H9 (cell line): ENCODE data around the gene SHLD2. TPM values are rescaled to one million over a fixed set of nuclear protein-coding genes. Genes with fewer than 3 reads are reported as not detected.
"Not testable (repeated sequence)": the region's sequence is repeated elsewhere in the genome, so short reads cannot be mapped to it uniquely, and the experiment has no call there.

Experiments used
- DNase-seq: peaks from one replicate; pipeline ENCODE4 v3.0.0-alpha.2; 2017
- H2AFZ ChIP-seq: one replicate; pipeline ENCODE4 v1.6.1; 2013; ENCODE audit warnings: mild to moderate bottlenecking, low read length, control low read depth, moderate library complexity
- H2AK5ac ChIP-seq: 2 replicates; pipeline ENCODE4 v1.6.1; 2013; ENCODE audit warnings: low read length, control low read depth, mixed read lengths; ENCODE audit not compliant: insufficient read length
- H2BK120ac ChIP-seq: one replicate; pipeline ENCODE4 v1.6.1; 2013; ENCODE audit warnings: low read depth, mild to moderate bottlenecking, low read length, control low read depth, inconsistent platforms; ENCODE audit not compliant: poor library complexity, severe bottlenecking
- H2BK12ac ChIP-seq: 2 replicates; pipeline ENCODE4 v1.6.1; 2013; ENCODE audit warnings: low read length, control low read depth, mixed read lengths, low read depth; ENCODE audit not compliant: insufficient read length
- H2BK15ac ChIP-seq: 2 replicates; pipeline ENCODE4 v1.6.1; 2013; ENCODE audit warnings: low read depth, low read length, control low read depth
- H2BK20ac ChIP-seq: one replicate; pipeline ENCODE4 v1.6.1; 2013; ENCODE audit warnings: low read depth, mild to moderate bottlenecking, low read length, control low read depth, inconsistent platforms; ENCODE audit not compliant: poor library complexity, severe bottlenecking
- H2BK5ac ChIP-seq: 2 replicates; pipeline ENCODE4 v1.6.1; 2013; ENCODE audit warnings: low read length, control low read depth, mixed read lengths; ENCODE audit not compliant: insufficient read length
- H3K14ac ChIP-seq: 2 replicates; pipeline ENCODE4 v1.6.1; 2013; ENCODE audit warnings: low read length, control low read depth; ENCODE audit not compliant: insufficient read depth
- H3K18ac ChIP-seq: 2 replicates; pipeline ENCODE4 v1.6.1; 2013; ENCODE audit warnings: low read depth, mild to moderate bottlenecking, mixed read lengths, low read length, control low read depth; ENCODE audit not compliant: insufficient read length
- H3K23ac ChIP-seq: 2 replicates; pipeline ENCODE4 v1.6.1; 2013; ENCODE audit warnings: low read length, control low read depth, mixed read lengths, low read depth; ENCODE audit not compliant: insufficient read length
- H3K23me2 ChIP-seq: 2 replicates; pipeline ENCODE4 v1.6.1; 2013; ENCODE audit warnings: low read depth, mild to moderate bottlenecking, mixed read lengths, low read length, control low read depth; ENCODE audit not compliant: insufficient read length, poor library complexity, severe bottlenecking
- H3K27ac ChIP-seq: 2 replicates; pipeline ENCODE4 v1.5.1; 2013; ENCODE audit warnings: low read length, control low read depth, mixed read lengths, low read depth; ENCODE audit not compliant: insufficient read length
- H3K27me3 ChIP-seq: 2 replicates; pipeline ENCODE4 v1.6.1; 2013; ENCODE audit warnings: low read length, control low read depth, inconsistent platforms; ENCODE audit not compliant: insufficient read depth
- H3K4ac ChIP-seq: 2 replicates; pipeline ENCODE4 v1.6.1; 2013; ENCODE audit warnings: low read depth, mild to moderate bottlenecking, control low read depth, inconsistent platforms, low read length, moderate library complexity
- H3K4me1 ChIP-seq: 2 replicates; pipeline ENCODE4 v1.6.1; 2013; ENCODE audit warnings: low read length, control low read depth, inconsistent platforms; ENCODE audit not compliant: insufficient read depth
- H3K4me2 ChIP-seq: 2 replicates; pipeline ENCODE4 v1.6.1; 2013; ENCODE audit warnings: low read length, control low read depth, mixed read lengths; ENCODE audit not compliant: insufficient read length, insufficient read depth
- H3K56ac ChIP-seq: 2 replicates; pipeline ENCODE4 v1.6.1; 2013; ENCODE audit warnings: low read depth, mild to moderate bottlenecking, mixed read lengths, low read length, control low read depth; ENCODE audit not compliant: insufficient read length
- H3K79me1 ChIP-seq: 2 replicates; pipeline ENCODE4 v1.6.1; 2013; ENCODE audit warnings: low read depth, mild to moderate bottlenecking, moderate library complexity, low read length, control low read depth, inconsistent platforms; ENCODE audit not compliant: insufficient read depth, poor library complexity, severe bottlenecking
- H3K79me2 ChIP-seq: 2 replicates; pipeline ENCODE4 v1.6.1; 2013; ENCODE audit warnings: low read length, control low read depth, inconsistent platforms; ENCODE audit not compliant: insufficient read depth
- H3K9ac ChIP-seq: 2 replicates; pipeline ENCODE4 v1.6.1; 2013; ENCODE audit warnings: low read length, control low read depth, mixed read lengths; ENCODE audit not compliant: insufficient read length; ENCODE audit errors: extremely low read depth
- H3K9me3 ChIP-seq: one replicate; pipeline ENCODE4 v1.6.1; 2013; ENCODE audit warnings: low read depth, low read length, inconsistent platforms; ENCODE audit not compliant: control insufficient read depth
- H3T11ph ChIP-seq: one replicate; pipeline ENCODE4 v1.6.1; 2013; ENCODE audit warnings: mild to moderate bottlenecking, low read length, control low read depth, inconsistent platforms
- H4K20me1 ChIP-seq: one replicate; pipeline ENCODE4 v1.6.1; 2013; ENCODE audit not compliant: control insufficient read depth, insufficient read length, insufficient read depth
- H4K5ac ChIP-seq: 2 replicates; pipeline ENCODE4 v1.6.1; 2013; ENCODE audit warnings: low read depth, mild to moderate bottlenecking, mixed read lengths, low read length, control low read depth; ENCODE audit not compliant: insufficient read length
- H4K8ac ChIP-seq: replicated peaks from 2 replicates; pipeline ENCODE4 v1.6.1; 2013; ENCODE audit warnings: low read length, control low read depth, mixed read lengths, low read depth; ENCODE audit not compliant: insufficient read length
- H4K91ac ChIP-seq: 2 replicates; pipeline ENCODE4 v1.6.1; 2013; ENCODE audit warnings: low read depth, mild to moderate bottlenecking, moderate library complexity, mixed read lengths, low read length, control low read depth; ENCODE audit not compliant: insufficient read length
- H3K27ac Mint-ChIP-seq, 3 experiments: 2 replicates in 2 of 3; 3 replicates in 1 of 3; pipeline ENCODE4 v1.8.0; 2020 to 2021; ENCODE audit warnings: mixed read lengths in 3 of 3, mild to moderate bottlenecking in 1 of 3, moderate library complexity in 1 of 3
- H3K27me3 Mint-ChIP-seq: 2 replicates; pipeline ENCODE4 v1.8.0; 2021; ENCODE audit warnings: low read depth, mild to moderate bottlenecking, moderate library complexity, mixed read lengths
- H3K36me3 Mint-ChIP-seq, 3 experiments: 2 replicates in 2 of 3; 3 replicates in 1 of 3; pipeline ENCODE4 v1.8.0; 2020 to 2021; ENCODE audit warnings: low read depth in 3 of 3, mixed read lengths in 3 of 3; ENCODE audit not compliant: insufficient read depth in 1 of 3
- H3K4me1 Mint-ChIP-seq, 2 experiments: 2 replicates each; pipeline ENCODE4 v1.8.0; 2020; ENCODE audit warnings: mixed read lengths in 2 of 2
- H3K4me3 Mint-ChIP-seq, 2 experiments: 2 replicates in 1 of 2; 3 replicates in 1 of 2; pipeline ENCODE4 v1.8.0; 2020 to 2021; ENCODE audit warnings: mild to moderate bottlenecking in 2 of 2, mixed read lengths in 2 of 2, moderate library complexity in 1 of 2
- H3K9me3 Mint-ChIP-seq, 2 experiments: 2 replicates in 1 of 2; 3 replicates in 1 of 2; pipeline ENCODE4 v1.8.0; 2020; ENCODE audit warnings: mild to moderate bottlenecking in 2 of 2, mixed read lengths in 2 of 2, moderate library complexity in 1 of 2
- WGBS: extraction: QIAGEN DNeasy Blood & Tissue Kit; methylation state at CpG from one replicate; pipeline ENCODE4 v1.1.7; 2013; ENCODE audit warnings: missing lambda C conversion rate, low lambda C conversion rate, mixed read lengths; ENCODE audit not compliant: insufficient read length; ENCODE audit errors: extremely low coverage; 5-methylcytosine and 5-hydroxymethylcytosine counted together
- total RNA-seq: library from RNA; stranded (reverse); gene quantifications from 2 replicates; pipeline ENCODE4 v1.2.1, GENCODE V29; 2021

Gene SHLD2
- total RNA-seq, 1 experiment from 2014 or later, result 27.8 TPM

DNA sequence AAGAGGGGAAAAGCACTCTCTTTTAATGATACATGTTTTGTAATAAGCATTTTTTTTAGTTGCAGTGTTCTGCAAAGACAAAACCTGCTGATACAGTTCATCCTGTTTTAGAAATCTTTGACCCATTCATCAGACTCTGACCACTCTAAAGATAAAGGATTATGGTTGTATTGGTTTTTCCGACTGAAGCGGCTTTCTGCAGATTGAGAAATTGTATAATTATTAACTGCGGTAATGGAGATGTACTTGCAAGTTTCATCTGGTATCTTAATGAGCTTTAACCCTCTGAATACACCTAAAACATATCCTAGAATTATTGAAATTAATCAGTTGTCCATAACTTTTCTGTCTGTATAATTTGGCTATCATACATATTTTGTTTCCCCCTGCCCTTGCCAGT, 50.6 kb downstream of the SHLD2 start:
- H3K23ac ChIP-seq, H2AFZ ChIP-seq, H3K27me3 ChIP-seq, H3K56ac ChIP-seq, H3T11ph ChIP-seq, H2BK5ac ChIP-seq, H3K23me2 ChIP-seq, H3K4me3 Mint-ChIP-seq, H4K5ac ChIP-seq, H2BK12ac ChIP-seq, H3K18ac ChIP-seq, H3K79me1 ChIP-seq, H3K36me3 Mint-ChIP-seq, H2BK15ac ChIP-seq, H3K4me1 Mint-ChIP-seq, H3K9ac ChIP-seq, H3K9me3 Mint-ChIP-seq, H3K9me3 ChIP-seq, H3K27ac ChIP-seq, H3K79me2 ChIP-seq, H2AK5ac ChIP-seq, H2BK20ac ChIP-seq, DNase-seq, H2BK120ac ChIP-seq, H3K27ac Mint-ChIP-seq, H3K4ac ChIP-seq, H4K20me1 ChIP-seq, H4K91ac ChIP-seq, H3K14ac ChIP-seq, H3K4me2 ChIP-seq, H4K8ac ChIP-seq, H3K4me1 ChIP-seq, H3K27me3 Mint-ChIP-seq: not testable (repeated sequence)
- WGBS, result no CpG with 5 or more reads among the region's 3 CpGs
